Esophagus squamous epithelium (tissue), 5 donors: ENCODE measurements around the gene KRT86. TPM values are rescaled to one million over a fixed set of nuclear protein-coding genes. Genes with fewer than 3 reads are reported as not detected.

Experiments
- DNase-seq: peaks from one replicate; lab custom pipeline; 2025; lab: John Stamatoyannopoulos, UW
- H3K27ac ChIP-seq, 4 donors: fragments of 200-600 bp; sonication (generic); one replicate each; pipeline ENCODE4 v1.5.1; 2016 to 2019; ENCODE audit warnings: mild to moderate bottlenecking in 1 of 4
- H3K27me3 ChIP-seq, 4 donors: fragments of 200-600 bp; sonication (generic); 1 replicate in 3 of 4; 2 replicates in 1 of 4; pipeline versions ENCODE4 v1.5.1 to v1.6.0; 2017 to 2021; ENCODE audit warnings: antibody characterized with exemption in 1 of 4
- H3K36me3 ChIP-seq, 3 donors: fragments of 200-600 bp; sonication (generic); one replicate each; pipeline ENCODE4 v1.5.1; 2016 to 2019
- H3K4me1 ChIP-seq, 3 donors: fragments of 200-600 bp; sonication (generic); one replicate each; pipeline ENCODE4 v1.5.1; 2017 to 2019
- H3K4me3 ChIP-seq, 4 donors: fragments of 200-600 bp; sonication (generic); 1 replicate in 3 of 4; 2 replicates in 1 of 4; pipeline ENCODE4 v1.5.1; 2016 to 2019; ENCODE audit warnings: mild to moderate bottlenecking in 2 of 4, moderate library complexity in 1 of 4
- H3K9me3 ChIP-seq, 3 donors: fragments of 200-600 bp; sonication (generic); one replicate each; pipeline ENCODE4 v1.5.1; 2016 to 2019
- CTCF ChIP-seq, 6 experiments: fragments of 450-650 bp in 4 of 6; fragments of 200-600 bp in 2 of 6; sonication (generic) in 2 of 6; IDR thresholded peaks; one replicate each; pipeline ENCODE4 v1.5.1; 2016 to 2019; ENCODE audit warnings: antibody characterized with exemption in 6 of 6, mild to moderate bottlenecking in 4 of 6, moderate library complexity in 4 of 6
- POLR2A ChIP-seq, 4 donors: fragments of 450-650 bp; IDR thresholded peaks; one replicate each; pipeline ENCODE4 v1.6.1; 2017; ENCODE audit warnings: antibody characterized with exemption in 4 of 4, mild to moderate bottlenecking in 4 of 4, moderate library complexity in 3 of 4
- WGBS, 2 donors: methylation state at CpG; one replicate each; pipeline ENCODE4 v1.1.5; 2018; 5-methylcytosine and 5-hydroxymethylcytosine counted together
- intact Hi-C: fragments of 100-400 bp; cut with DNase I; formaldehyde crosslinking; loops from one replicate; pipeline ENCODE4 v1.15.0; 2022
- total RNA-seq, 4 donors: library from RNA; depleted of rRNA; stranded (reverse); fragments of >200 nt; gene quantifications; one replicate each; pipeline ENCODE4 v1.1.0, GENCODE V29; 2016
- donor health status: DM: yes; HTN: yes; CAD: no.

The KRT86 gene
- total RNA-seq, 4 donors from 2014 or later = not detected

GRCh38 chr12:52335598-52336262 is 61.3 kb downstream of the KRT86 start:
- H3K4me1 ChIP-seq = peaks cover 8 to 18% (median 8%) of the 10 kb centered on the region in 3 donors
- no peaks in the 10 kb centered on the region for H3K36me3 ChIP-seq
- 64 to 66% methylated on average over 4 of the region's 4 CpGs for WGBS, 2 donors
- H3K27me3 ChIP-seq = peaks cover 0 to 5% (median 0%) of the 10 kb centered on the region in 4 donors
- no peak for DNase-seq
- intact Hi-C loops = no loop called here
- H3K27ac ChIP-seq = no peak overlapping the region
- peaks cover 0 to 15% (median 0%) of the 10 kb centered on the region in 3 donors for H3K9me3 ChIP-seq
- no peak for TF ChIP-seq CTCF (IDR thresholded peaks at IDR 0.05)
- TF ChIP-seq POLR2A (IDR thresholded peaks at IDR 0.05) = no peak
- no peak overlapping the region for H3K4me3 ChIP-seq

DNA sequence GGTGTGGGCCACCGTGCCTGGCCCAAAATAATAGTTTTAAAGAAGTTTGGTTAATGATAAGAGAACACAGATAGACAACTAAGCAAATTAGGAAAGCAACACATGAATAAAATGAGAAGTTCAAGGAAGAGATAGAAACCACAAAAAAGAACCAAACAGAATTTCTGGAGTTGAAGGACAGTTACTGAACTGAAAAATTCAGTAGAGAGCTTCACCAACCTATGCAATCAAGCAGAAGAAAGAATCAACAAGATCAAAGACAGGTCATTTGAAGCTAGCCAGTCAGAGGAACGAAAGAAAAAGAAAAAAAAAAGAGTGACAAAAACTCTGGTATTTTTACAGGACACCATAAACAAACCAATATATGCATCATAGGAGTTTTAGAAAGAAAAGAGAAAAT is 62.2 kb downstream of the KRT86 start:
- Histone ChIP-seq H3K4me3 (no peak overlapping the region), H3K27ac (no peak overlapping the region), H3K4me1 (peaks cover 8 to 18% (median 8%) of the 10 kb centered on the region in 3 donors), H3K9me3 (peaks cover 0 to 15% (median 0%) of the 10 kb centered on the region in 3 donors), H3K36me3 (no peaks in the 10 kb centered on the region), H3K27me3 (peaks cover 0 to 14% (median 0%) of the 10 kb centered on the region in 4 donors)
- TF ChIP-seq CTCF (IDR thresholded peaks at IDR 0.05) = no peak
- TF ChIP-seq POLR2A (IDR thresholded peaks at IDR 0.05) = no peak
- WGBS, 2 donors = 58 to 88% methylated on average over 2 of the region's 2 CpGs
- no peak for DNase-seq
- intact Hi-C loops = no loop called here

DNA sequence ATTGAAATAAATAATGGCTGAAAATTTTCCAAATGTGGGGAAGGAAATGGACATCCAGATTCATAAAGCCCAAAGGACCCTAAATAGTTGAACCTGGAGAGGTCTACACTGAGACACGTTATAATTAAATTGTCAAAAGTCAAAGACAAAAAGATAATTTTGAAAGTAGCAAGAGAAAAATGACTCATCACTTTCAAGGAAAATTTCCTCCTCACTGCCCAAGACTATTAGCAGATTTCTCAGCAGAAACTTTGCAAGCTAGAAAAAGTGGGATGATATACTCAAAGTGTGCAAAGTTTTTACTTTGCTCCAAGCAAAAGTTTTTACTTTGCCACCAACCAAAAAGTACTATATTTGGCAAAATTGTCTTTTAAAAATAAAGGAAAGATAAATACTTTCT is 62.6 kb downstream of the KRT86 start:
- Histone ChIP-seq H3K36me3 (no peaks in the 10 kb centered on the region), H3K4me3 (no peak overlapping the region), H3K27me3 (peaks cover 0 to 18% (median 0%) of the 10 kb centered on the region in 4 donors), H3K4me1 (peaks cover 8 to 18% (median 8%) of the 10 kb centered on the region in 3 donors), H3K27ac (no peak overlapping the region), H3K9me3 (peaks cover 0 to 15% (median 0%) of the 10 kb centered on the region in 3 donors)
- WGBS, 2 donors = 17 to 19% methylated on average over 1 of the region's 1 CpG
- no peak for DNase-seq
- intact Hi-C loops = no loop called here
- no peak for TF ChIP-seq CTCF (IDR thresholded peaks at IDR 0.05)
- TF ChIP-seq POLR2A (IDR thresholded peaks at IDR 0.05) = no peak

- H3K27ac ChIP-seq = peak overlapping the region in 1 of 4 donors; percentile 20
- peaks cover 8 to 18% (median 8%) of the 10 kb centered on the region in 3 donors for H3K4me1 ChIP-seq
- no peak for DNase-seq
- H3K36me3 ChIP-seq = no peaks in the 10 kb centered on the region
- H3K4me3 ChIP-seq = no peak overlapping the region
- WGBS, 2 donors = 41 to 48% methylated on average over 10 of the region's 10 CpGs
- peaks cover 0 to 15% (median 0%) of the 10 kb centered on the region in 3 donors for H3K9me3 ChIP-seq
- intact Hi-C loops = no loop called here
- TF ChIP-seq POLR2A (IDR thresholded peaks at IDR 0.05) = no peak
- no peak for TF ChIP-seq CTCF (IDR thresholded peaks at IDR 0.05)
- peaks cover 0 to 23% (median 0%) of the 10 kb centered on the region in 4 donors for H3K27me3 ChIP-seq
Observed at GRCh38 chr12:52338241-52338960, 64.0 kb downstream of the KRT86 start.

DNA sequence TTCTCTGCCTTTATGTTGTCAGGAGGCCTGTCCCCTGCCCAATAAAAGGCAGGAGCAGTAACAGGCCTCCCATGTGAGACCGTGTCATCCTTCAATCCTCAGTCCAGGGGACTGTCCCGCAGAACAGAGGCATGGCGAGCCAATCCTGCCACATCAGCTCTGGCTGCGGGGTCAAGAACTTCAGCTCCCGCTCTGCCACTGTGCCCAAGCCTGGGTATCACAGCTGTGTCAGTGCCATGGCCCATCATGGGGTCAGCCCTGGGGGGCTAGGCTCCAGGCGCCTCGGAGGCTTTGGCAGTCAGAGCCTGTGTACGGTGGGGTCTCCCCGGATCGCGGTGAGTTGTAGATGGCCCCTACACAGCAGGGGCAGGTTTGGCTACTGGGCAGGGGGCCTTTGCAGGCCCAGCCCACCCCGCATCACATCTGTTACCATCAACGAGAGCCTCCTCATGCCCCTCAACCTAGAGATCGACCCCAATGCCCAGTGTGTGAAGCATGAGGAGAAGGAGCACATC is 66.7 kb downstream of the KRT86 start:
- Histone ChIP-seq H3K4me1 (peaks cover 8 to 25% (median 8%) of the 10 kb centered on the region in 3 donors), H3K27me3 (peaks cover 0 to 31% (median 0%) of the 10 kb centered on the region in 4 donors), H3K36me3 (no peaks in the 10 kb centered on the region), H3K27ac (no peak overlapping the region), H3K9me3 (peaks cover 0 to 8% (median 0%) of the 10 kb centered on the region in 3 donors), H3K4me3 (no peak overlapping the region)
- 69 to 84% methylated on average over 5 to 6 of the region's 14 CpGs for WGBS, 2 donors
- intact Hi-C loops = no loop called here
- DNase-seq = no peak
- TF ChIP-seq CTCF (IDR thresholded peaks at IDR 0.05) (no peak), POLR2A (IDR thresholded peaks at IDR 0.05) (no peak)
